PFSK-1 (cell line): Measurements from ENCODE around the gene AKR1E2.

Experiments used
- FOXP2 ChIP-seq: optimal IDR thresholded peaks from 2 replicates; pipeline ENCODE3; 2011; ENCODE audit warnings: borderline replicate concordance, control low read depth, inconsistent platforms; ENCODE audit not compliant: insufficient read depth; ENCODE audit errors: extremely low read length, extremely low read depth
- POLR2AphosphoS5 ChIP-seq: IDR thresholded peaks from 2 replicates; pipeline ENCODE4 v1.6.1; 2012; ENCODE audit warnings: low read depth, mild to moderate bottlenecking, control low read depth, low read length, moderate library complexity
- SIN3A ChIP-seq: IDR thresholded peaks from 2 replicates; pipeline ENCODE4 v1.6.1; 2012; ENCODE audit warnings: mild to moderate bottlenecking, low read length, moderate library complexity, borderline replicate concordance; ENCODE audit not compliant: insufficient read depth
- TAF1 ChIP-seq: IDR thresholded peaks from 2 replicates; pipeline ENCODE4 v1.6.1; 2012; ENCODE audit warnings: low read length, control low read depth, borderline replicate concordance; ENCODE audit not compliant: insufficient read depth
- TF ChIP-seq, protein P1 (sequence below), 2 experiments: IDR thresholded peaks; 2 replicates each; pipeline versions ENCODE4 v1.6.1 to v1.8.0; 2011 to 2012; ENCODE audit warnings: low read depth in 2 of 2, low read length in 2 of 2, control low read depth in 1 of 2, inconsistent platforms in 1 of 2, mild to moderate bottlenecking in 1 of 2, moderate library complexity in 1 of 2; ENCODE audit not compliant: insufficient read depth in 1 of 2

The AKR1E2 gene

GRCh38 chr10:4850397-4850796 is 24.4 kb downstream of the AKR1E2 start:
- TF ChIP-seq FOXP2 (no peak), POLR2AphosphoS5 (no peak), TAF1 (no peak), SIN3A (no peak)
- TF ChIP-seq, protein P1, sequence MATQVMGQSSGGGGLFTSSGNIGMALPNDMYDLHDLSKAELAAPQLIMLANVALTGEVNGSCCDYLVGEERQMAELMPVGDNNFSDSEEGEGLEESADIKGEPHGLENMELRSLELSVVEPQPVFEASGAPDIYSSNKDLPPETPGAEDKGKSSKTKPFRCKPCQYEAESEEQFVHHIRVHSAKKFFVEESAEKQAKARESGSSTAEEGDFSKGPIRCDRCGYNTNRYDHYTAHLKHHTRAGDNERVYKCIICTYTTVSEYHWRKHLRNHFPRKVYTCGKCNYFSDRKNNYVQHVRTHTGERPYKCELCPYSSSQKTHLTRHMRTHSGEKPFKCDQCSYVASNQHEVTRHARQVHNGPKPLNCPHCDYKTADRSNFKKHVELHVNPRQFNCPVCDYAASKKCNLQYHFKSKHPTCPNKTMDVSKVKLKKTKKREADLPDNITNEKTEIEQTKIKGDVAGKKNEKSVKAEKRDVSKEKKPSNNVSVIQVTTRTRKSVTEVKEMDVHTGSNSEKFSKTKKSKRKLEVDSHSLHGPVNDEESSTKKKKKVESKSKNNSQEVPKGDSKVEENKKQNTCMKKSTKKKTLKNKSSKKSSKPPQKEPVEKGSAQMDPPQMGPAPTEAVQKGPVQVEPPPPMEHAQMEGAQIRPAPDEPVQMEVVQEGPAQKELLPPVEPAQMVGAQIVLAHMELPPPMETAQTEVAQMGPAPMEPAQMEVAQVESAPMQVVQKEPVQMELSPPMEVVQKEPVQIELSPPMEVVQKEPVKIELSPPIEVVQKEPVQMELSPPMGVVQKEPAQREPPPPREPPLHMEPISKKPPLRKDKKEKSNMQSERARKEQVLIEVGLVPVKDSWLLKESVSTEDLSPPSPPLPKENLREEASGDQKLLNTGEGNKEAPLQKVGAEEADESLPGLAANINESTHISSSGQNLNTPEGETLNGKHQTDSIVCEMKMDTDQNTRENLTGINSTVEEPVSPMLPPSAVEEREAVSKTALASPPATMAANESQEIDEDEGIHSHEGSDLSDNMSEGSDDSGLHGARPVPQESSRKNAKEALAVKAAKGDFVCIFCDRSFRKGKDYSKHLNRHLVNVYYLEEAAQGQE (IDR thresholded peaks at IDR 0.05; ENCODE audit: insufficient read depth in 1 of 2, low read depth in 2 of 2, low read length in 2 of 2), result no peak

DNA sequence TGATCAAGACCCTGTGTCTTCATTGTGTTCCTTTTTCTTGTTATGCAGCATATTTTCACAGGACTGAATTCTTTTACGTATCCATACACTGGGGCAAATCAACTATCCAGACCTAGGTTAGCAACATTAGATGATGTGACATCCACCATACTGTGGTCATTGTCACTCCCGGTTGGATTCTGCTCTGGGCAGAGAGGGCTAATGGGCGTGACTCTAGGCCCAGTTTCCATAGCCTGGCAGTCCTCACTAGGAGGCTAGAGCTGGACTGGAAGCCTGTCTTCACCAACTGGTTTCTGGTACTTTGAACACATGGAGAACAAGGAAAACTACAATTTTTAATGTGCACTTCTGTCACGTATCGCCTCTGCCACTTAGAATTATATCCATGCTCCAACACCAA is 25.2 kb downstream of the AKR1E2 start:
- TF ChIP-seq, protein P1 (IDR thresholded peaks at IDR 0.05; ENCODE audit: insufficient read depth in 1 of 2, low read depth in 2 of 2, low read length in 2 of 2), result no peak
- TF ChIP-seq SIN3A (no peak), POLR2AphosphoS5 (no peak), TAF1 (no peak), FOXP2 (no peak)

DNA sequence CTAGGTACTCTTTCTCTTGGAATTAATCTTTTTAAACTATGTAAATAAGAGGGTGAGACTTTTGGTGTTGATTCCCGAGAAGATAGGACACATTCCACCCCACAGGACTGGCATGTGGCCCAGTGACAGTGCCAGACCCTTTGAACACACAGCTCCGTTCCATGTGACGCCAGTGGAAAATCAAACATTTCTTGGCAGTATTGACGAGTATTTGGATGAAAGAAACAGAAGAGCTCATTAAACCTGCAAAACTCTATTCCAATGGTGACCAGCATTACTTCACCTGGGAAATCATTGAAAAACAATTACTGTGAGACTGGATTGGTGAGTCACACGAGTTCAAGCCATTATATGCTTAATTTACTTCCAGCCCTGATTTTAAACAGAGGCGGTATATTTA is 25.8 kb downstream of the AKR1E2 start:
- TF ChIP-seq, protein P1 (IDR thresholded peaks at IDR 0.05; ENCODE audit: insufficient read depth in 1 of 2, low read depth in 2 of 2, low read length in 2 of 2), result no peak
- TF ChIP-seq TAF1 (no peak), POLR2AphosphoS5 (no peak), FOXP2 (no peak)

DNA sequence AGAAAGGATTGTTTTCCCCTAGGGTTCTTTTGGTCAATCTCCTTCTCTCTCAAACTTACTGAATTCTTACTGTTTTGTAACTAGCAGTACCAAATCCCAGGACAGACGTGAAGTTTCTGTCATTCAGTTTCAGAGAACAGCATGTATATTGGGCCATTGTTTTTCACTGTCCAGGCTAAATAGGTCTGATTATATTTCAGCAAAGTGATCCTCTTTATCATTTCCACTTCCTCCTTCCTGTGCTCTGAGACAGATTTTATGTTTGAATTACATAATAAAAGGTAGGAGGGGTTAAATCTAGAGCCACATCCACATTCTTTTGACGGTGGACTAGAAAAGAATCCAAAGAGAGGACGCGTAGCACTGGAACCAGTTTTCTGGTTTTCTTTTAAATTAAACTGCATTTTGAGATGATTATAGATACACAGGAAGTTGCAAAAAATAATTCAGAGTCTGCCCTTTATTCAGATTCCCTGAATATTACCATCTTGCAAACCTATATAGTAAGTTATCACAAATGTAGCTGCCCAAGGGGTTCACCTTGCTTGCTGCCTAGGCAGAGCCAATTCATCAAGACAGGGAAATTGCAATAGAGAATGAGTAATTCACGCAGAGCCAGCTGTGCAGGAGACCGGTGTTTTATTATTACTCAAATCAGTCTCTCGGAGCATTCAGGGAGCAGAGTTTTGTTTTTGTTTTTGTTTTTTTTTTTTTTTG is 40.1 kb downstream of the AKR1E2 start:
- TF ChIP-seq SIN3A (no peak), FOXP2 (no peak), POLR2AphosphoS5 (no peak), TAF1 (no peak)
- TF ChIP-seq, protein P1 (IDR thresholded peaks at IDR 0.05; ENCODE audit: insufficient read depth in 1 of 2, low read depth in 2 of 2, low read length in 2 of 2), result no peak

- no peak for TF ChIP-seq TAF1
- no peak for TF ChIP-seq FOXP2
Observed at GRCh38 chr10:4867109-4867519, 41.1 kb downstream of the AKR1E2 start.
